NB4 (cell line): ENCODE results near the gene B4GALT2.

Experiments used
- DNase-seq: peaks from one replicate; pipeline ENCODE4 v3.0.0; 2010; ENCODE audit warnings: low read depth
- H3K4me3 ChIP-seq: one replicate; pipeline ENCODE4 v1.5.1; 2011; ENCODE audit warnings: mild to moderate bottlenecking, low read depth, low read length, moderate library complexity
- CTCF ChIP-seq: IDR thresholded peaks from one replicate; pipeline ENCODE4 v1.5.1; 2012; ENCODE audit warnings: low read depth, low read length
- MAX ChIP-seq: IDR thresholded peaks from 2 replicates; pipeline ENCODE4 v1.6.1; 2011; ENCODE audit warnings: low read depth, low read length
- MYC ChIP-seq: IDR thresholded peaks from 2 replicates; pipeline ENCODE4 v1.6.1; 2011; ENCODE audit warnings: low read depth, low read length
- POLR2A ChIP-seq: IDR thresholded peaks from 2 replicates; pipeline ENCODE4 v1.6.1; 2011; ENCODE audit warnings: mild to moderate bottlenecking; ENCODE audit not compliant: insufficient read length; ENCODE audit errors: extremely low read depth

B4GALT2 gene

GRCh38 chr1:43978264-43978550 is 803 bp upstream of the B4GALT2 start:
- peak; percentile 62 for DNase-seq
- peak overlapping the region; percentile 59 for H3K4me3 ChIP-seq
- TF ChIP-seq CTCF (no peak), MYC (no peak), POLR2A (no peak), MAX (no peak)

GRCh38 chr1:43979261-43979527 is 184 bp downstream of the B4GALT2 start:
- no peak for DNase-seq
- H3K4me3 ChIP-seq: no peak overlapping the region
- no peak for TF ChIP-seq CTCF
- TF ChIP-seq MYC: no peak

GRCh38 chr1:43979528-43980254 is 681 bp downstream of the B4GALT2 start:
- peak overlapping the region; percentile 67 for H3K4me3 ChIP-seq
- no peak for TF ChIP-seq CTCF
- peak; percentile 80 for TF ChIP-seq MYC
- peak; percentile 94 for TF ChIP-seq MAX
- DNase-seq: peak; percentile 69

- TF ChIP-seq POLR2A (no peak), CTCF (no peak), MAX (no peak), MYC (no peak)
- peak overlapping the region; percentile 67 for H3K4me3 ChIP-seq
- DNase-seq: peak; percentile 25
These were observed 1.5 kb downstream of the B4GALT2 start for GRCh38 chr1:43980255-43981134.

GRCh38 chr1:43981135-43981491 is 2.1 kb downstream of the B4GALT2 start:
- no peak overlapping the region for H3K4me3 ChIP-seq
- no peak for TF ChIP-seq POLR2A
- TF ChIP-seq CTCF: no peak
- no peak for TF ChIP-seq MAX
- no peak for TF ChIP-seq MYC
- DNase-seq: no peak
